GM21390 (cell line): ENCODE measurements around the gene TMEM150A.
"Not testable (repeated sequence)": the region's sequence is repeated elsewhere in the genome, so short reads cannot be mapped to it uniquely, and the experiment has no call there.

Source experiments
- ATAC-seq: cut with Tn5 transposase; IDR thresholded peaks from one replicate; pipeline ENCODE4 v1.9.1; 2021; ENCODE audit not compliant: unreplicated experiment

TMEM150A gene

DNA sequence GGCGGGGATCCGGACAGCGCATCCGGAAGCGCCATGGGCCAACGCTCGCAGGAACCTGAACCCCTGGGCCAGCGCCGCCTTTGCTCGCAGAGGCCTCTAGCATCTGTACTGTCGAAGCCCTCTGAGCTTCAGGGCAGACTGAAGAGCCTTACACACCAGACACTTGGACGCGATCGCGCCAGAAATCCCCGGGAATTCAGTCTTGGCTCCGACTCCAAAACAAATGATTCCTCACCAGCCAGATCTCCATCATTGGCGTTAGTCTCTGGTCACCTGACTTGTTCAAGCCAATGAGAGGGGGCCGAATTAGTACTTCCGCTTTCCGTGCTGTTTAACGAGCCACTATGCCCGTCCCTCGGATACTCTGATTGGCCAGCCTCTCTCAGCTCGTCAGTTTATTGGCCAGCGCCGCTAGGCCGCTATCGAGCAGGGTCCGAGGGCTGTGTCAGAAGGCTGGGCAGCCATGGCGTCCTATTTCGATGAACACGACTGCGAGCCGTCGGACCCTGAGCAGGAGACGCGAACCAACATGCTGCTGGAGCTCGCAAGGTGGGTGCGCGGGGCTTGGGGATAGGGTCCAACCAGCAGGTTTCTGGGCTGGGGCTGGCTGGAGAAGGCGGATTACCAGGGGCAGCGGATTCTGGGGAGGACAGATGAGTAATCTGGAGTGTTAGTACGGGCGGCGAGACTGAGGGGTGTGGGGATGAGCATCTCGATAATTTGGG is 7.0 kb downstream of the TMEM150A start, which contains the start of gene RNF181:
Gene RNF181 (plus strand): TSS at position 445 of the 725 bp plus-strand sequence. CDS start 19 bp downstream, at position 464.
- ATAC-seq, result peak; percentile 97

DNA sequence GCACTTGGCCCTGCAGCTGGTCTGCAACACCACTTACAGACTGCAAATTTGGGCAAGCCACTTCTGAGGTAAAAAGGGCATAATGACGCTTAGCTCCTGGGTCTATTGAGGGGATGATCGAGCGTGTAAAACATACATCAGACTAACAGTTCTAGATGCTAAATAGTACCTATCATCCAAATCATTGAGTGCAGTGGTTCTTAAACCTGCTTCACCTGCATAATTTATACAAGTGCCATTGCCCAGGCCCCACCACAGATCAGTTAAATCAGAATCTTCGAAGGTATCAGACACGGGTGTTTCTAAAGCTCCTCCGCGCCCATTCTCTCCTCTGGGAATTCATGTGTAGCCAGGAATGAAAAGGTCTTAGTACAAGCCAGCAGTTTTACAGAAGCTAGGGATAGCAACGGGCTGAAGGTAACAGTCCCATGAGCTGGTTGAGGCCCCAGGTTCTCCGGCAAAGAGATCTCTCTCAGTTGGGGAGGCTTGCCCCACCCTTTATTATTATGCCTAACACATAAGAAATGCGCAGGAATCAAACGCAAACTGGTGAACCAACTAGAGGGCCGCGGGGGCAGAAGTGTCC is 7.7 kb downstream of the TMEM150A start:
- ATAC-seq, result no peak

DNA sequence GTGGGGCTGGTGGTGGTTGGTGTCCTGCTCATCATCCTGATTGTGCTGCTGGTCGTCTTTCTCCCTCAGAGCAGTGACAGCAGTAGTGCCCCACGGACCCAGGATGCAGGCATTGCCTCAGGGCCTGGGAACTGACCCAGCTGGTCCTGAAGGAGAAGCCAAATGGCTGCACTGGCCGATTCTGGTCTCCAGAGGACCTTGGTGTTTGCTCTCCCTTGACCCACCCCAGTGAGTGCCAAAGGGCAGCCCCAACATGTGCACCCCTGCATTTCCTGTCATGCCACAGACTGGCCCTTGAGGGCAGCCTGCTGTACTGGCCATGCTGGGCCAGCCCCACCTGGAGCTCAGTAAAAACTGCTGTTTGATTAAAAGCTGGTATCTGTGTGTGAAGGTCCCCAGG is 9.5 kb downstream of the TMEM150A start:
- no peak for ATAC-seq

DNA sequence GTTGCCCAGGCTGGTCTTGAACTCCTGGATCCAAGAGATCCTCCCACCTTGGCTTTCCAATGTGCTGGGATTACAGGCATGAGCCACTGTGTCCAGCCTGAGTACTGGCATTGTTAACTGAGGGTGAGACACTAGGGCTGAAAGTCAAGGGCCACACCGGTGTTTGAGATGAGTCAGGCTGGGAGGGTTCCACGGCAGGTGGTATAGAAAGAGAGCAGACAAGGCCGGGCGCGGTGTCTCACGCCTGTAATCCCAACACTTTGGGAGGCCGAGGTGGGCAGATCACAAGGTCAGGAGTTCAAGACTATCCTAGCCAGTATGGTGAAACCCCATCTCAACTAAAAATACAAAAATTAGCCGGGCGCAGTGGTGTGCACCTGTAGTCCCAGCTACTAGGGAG is 10.2 kb downstream of the TMEM150A start:
- not testable (repeated sequence) for ATAC-seq

DNA sequence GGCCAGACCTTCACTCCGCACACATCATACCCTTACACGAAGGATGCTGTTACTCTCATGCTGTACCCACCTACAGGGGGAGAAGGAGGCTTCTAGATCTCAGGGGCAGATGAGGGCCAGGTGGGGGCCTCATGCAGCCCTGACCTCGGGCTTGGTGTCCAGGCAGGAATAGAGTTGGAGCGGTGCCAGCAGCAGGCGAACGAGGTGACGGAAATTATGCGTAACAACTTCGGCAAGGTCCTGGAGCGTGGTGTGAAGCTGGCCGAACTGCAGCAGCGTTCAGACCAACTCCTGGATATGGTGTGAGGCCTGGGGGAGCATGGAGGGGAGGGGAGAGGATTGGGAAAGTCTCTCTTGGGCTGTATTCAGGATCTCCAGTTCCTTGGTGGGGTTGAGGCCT is 10.9 kb downstream of the TMEM150A start:
- ATAC-seq, result no peak

DNA sequence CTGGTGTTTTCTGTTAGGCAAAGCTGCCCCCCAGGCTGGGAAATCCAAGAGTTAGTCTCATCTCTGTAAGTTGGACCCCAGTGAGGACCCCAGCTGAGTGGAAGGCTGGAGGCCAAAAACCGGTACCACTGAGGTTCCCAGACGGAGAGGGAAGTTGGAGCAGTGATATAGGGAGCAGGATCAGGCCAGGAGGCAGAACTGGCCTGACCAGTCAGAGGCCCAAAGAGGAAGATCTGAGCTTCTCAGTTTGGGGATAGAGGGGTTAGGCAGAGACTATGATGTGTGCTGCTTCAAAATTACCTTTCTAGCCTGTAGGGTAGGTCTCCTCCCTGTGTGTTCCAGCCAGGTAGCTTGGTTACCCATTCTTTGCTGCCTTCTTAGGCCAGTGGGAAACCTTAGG is 11.5 kb downstream of the TMEM150A start:
- no peak for ATAC-seq

DNA sequence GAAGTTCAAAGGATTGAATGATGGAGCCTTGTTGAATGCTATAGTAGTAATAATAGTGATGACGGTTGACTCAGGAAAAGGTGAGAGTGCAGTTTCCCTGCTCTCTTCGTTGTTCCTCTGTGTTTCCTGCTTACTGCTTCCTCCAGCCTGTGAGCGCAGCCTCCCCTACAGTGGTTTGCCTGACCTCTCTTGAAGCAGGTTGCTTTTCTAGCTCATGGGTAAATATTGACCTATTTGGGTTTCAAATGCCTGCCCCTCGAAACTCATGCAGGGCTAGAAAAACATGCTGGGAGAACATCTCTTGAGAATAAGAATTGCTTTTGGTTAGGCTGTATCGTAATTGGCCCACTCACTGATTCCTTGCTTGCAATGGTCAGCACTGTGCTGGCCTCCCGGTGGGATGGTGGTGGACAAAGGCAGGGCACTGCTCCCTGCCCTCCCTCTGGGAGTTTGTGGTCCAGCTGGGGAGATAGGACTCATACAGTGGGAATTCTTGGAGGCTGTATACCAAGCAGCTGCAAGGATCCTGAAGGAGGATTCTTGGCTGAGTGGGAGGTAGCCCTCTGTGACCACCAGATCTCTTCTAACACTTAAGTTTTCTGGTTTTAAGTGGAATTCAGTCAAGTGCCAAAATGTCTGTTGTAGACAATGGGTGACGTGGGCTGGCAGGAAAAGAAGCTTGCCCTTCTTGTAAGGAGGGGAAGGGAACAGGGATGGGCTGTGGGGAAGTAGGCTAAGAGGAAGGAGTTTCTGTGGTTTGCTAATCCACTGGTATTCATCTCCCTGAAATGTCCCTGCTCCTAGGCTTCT is 12.3 kb downstream of the TMEM150A start:
- ATAC-seq, result no peak

DNA sequence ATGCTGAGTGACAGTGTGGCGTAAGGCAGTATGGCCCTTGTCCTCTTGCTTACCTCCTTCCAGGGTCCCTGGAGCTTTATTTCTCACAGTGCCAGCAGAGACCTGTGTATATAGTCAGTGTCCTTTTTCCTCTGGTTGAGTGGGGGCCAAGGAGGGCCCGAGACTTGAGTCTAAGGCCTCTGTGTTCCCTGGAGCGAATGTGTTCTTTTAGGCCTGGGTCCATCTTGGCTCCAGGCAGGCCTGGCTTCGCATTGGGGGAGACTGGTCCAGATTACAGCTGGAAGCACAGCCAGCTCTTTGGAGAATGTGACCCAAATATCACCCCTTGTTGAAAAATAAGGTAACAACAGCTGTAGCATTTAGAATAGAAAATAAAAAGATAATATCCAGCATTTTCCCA is 13.3 kb downstream of the TMEM150A start:
- no peak for ATAC-seq

DNA sequence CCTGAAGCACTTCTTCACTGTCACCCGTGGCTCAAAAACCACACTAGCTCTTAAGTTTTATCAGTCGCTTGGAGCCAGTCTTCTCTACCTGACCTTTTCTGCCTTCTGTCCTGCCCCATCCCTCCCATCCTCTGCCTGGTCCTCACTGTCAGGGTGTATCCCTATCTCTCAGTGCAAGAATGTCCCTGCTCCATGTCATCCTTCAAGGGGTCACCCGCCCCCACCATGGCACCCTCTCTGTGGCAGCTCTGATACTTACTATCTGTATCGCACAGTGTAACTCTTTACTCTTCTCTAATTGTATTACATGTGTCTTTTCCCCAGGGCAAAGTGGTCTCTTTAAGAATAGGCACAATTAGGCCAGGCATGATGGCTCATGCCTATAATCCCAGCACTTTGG is 13.9 kb downstream of the TMEM150A start:
- no peak for ATAC-seq

DNA sequence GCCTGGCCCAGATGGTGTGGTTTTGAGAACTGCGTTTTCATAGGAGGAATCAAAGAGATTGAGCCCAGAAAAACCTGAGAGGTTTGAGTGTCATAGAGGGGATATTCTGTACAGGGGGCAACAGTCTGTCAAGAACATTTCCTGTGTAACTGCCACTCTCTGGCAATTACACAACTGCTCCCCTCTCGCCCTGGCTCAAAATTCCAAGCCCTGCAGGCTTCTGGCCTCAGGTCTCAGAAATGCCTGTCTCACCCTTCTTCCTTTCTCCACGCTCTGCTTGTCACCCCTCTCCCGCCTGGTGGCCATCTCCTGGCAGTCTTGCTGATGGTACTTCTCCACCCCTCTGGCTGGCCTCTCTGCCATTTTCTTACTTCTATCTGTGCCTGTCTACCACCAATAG is 14.3 kb downstream of the TMEM150A start:
- no peak for ATAC-seq

- ATAC-seq, result no peak
Measured at GRCh38 chr2:85585781-85586105, 16.8 kb downstream of the TMEM150A start.

GRCh38 chr2:85584857-85585780 is 17.4 kb downstream of the TMEM150A start:
- no peak for ATAC-seq

DNA sequence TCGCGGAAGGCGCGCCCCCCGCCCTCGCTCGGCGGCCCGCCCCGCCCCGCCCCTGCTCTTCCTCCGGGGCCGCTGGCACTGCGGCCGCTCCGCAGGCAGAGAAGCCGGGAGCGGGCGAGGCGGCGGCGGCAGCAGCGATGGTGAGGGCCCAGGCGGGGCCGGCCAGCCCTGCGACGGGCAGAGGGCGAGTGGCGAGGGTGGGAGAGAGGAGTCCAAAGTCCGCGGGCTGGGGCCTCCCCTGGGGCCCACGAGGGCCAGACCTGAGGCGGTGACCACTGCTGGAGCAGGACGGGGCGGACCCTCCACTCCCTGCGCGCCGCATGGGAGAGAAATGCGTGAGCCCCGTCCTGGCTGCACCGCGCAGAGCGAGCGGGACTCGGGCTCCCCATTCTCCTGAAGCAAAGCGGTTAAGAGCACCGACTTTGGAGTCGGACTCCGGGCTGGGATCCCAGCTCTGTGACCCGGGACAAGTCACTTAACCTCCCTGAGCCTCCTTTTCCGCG is 18.1 kb downstream of the TMEM150A start, which contains the start of gene VAMP5:
Gene VAMP5 (plus strand): TSS at position 78 of the 503 bp plus-strand sequence. CDS start 60 bp downstream, at position 138.
- ATAC-seq, result peak; percentile 32

DNA sequence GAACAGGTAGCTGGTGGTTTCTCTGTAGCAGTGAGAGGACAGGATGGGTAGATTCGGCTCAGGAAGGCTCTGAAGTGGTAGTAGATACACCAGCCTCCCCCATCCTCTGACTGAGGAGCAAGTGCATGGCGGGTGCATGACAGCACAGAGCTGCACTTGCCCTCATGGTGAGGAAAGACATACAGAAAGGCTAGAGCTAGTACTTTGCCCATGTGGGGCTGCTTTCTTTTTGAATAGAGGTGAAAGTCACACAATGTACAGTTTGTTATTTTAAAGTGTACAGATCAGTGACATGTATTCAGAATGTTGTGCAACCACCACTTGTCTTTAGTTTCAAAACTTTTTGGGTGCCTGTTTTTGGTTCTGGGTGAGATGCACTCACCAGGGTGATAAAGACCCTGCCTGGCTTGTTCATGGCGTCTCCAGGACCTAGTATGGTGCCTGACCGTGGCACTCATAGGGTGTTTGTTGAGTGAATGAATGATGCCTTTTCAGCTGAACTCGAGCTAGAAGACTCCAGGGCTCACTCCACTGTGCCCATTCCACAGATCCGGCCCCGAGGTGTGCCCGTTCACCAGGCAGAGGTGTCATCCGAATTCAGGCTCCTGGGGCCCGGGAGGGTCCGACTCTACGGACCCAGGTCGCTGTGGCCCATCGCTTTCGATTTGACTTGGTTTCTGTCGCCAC is 18.7 kb downstream of the TMEM150A start:
- ATAC-seq, result peak; percentile 63

DNA sequence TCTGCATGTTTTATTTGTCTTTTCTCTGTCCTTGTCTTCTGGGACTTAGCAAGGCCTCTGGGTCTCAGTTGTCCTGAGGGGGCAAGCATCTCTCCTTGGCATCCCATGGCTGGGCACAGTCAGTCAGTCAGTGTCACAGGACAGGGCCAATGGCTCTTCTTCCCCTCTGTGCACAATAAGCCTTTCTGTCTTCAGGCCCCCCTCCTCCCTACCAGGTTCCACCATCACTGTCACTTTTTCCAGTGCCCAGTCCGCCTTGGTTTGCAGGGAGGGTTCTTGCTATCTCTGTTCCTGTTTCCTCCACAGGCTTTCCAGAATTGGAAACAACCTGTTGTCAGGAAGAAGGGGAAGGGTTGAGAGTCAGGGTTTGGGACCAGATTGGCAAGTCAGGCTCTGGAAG is 20.0 kb downstream of the TMEM150A start:
- ATAC-seq, result no peak

- no peak for ATAC-seq
Measured at GRCh38 chr2:85580206-85580605, 22.3 kb downstream of the TMEM150A start.

GRCh38 chr2:85579266-85579935 is 23.1 kb downstream of the TMEM150A start:
- ATAC-seq, result no peak

GRCh38 chr2:85578243-85579180 is 24.0 kb downstream of the TMEM150A start:
- ATAC-seq, result peak; percentile 44
